ENCODE results near the gene FASN. TPM values are rescaled to one million over a fixed set of nuclear protein-coding genes. Genes with fewer than 3 reads are reported as not detected.

Gene FASN
- total RNA-seq, 2 experiments from 2014 or later: 255 to 261 TPM

- POLR2A ChIA-PET: interaction anchor here (0.6 to 1.8 kb wide), 11 partner anchors 9 to 1162 kb away, joined by 3 to 12 read pairs (median 3); partner anchors contain the start of genes CD7, CENPX, DUS1L and GPS1
- no peaks in the 10 kb centered on the region for H3K9me3 Mint-ChIP-seq (ENCODE audit: insufficient read depth)
- peaks cover 27% of the 10 kb centered on the region for H3K4me1 Mint-ChIP-seq (ENCODE audit: low read depth)
- CTCF ChIA-PET: interaction anchor here (0.6 to 2.6 kb wide), 31 partner anchors 8 to 721 kb away, joined by 3 to 32 read pairs (median 4); partner anchors contain the start of genes CENPX, DUS1L, GPS1 and LRRC45
- peak overlapping the region; percentile 78 for H3K4me3 Mint-ChIP-seq
- no peak for DNase-seq
- peaks cover 16% of the 10 kb centered on the region for H3K36me3 Mint-ChIP-seq (ENCODE audit: low read depth)
- H3K27me3 Mint-ChIP-seq (ENCODE audit: low read depth): no peaks in the 10 kb centered on the region
- no peak for ATAC-seq
- H3K27ac Mint-ChIP-seq: peak overlapping the region; percentile 94
These were observed 60.2 kb downstream of the FASN start for GRCh38 chr17:82037889-82038195.

- Mint-ChIP-seq H3K4me1 (ENCODE audit: low read depth) (peaks cover 28% of the 10 kb centered on the region), H3K27ac (peak within 1 kb of the TSS; percentile 94), H3K9me3 (ENCODE audit: insufficient read depth) (no peaks in the 10 kb centered on the region), H3K36me3 (ENCODE audit: low read depth) (peaks cover 16% of the 10 kb centered on the region), H3K4me3 (peak within 1 kb of the TSS; percentile 78), H3K27me3 (ENCODE audit: low read depth) (no peaks in the 10 kb centered on the region)
- ATAC-seq (peak; percentile 96), DNase-seq (peak; percentile 98)
- ChIA-PET POLR2A (interaction anchor here (0.6 to 1.8 kb wide), 11 partner anchors 9 to 1163 kb away, joined by 3 to 12 read pairs (median 3); partner anchors contain the start of genes CD7, CENPX, DUS1L and GPS1), CTCF (interaction anchor here (0.6 to 2.6 kb wide), 32 partner anchors 7 to 721 kb away, joined by 3 to 32 read pairs (median 4); partner anchors contain the start of genes CENPX, DUS1L, GPS1 and LRRC45)
These were observed 60.7 kb downstream of the FASN start, which contains the start of gene DCXR for GRCh38 chr17:82037092-82037888. Gene DCXR, minus strand, starts transcription at chr17:82037697. Its CDS starts 15 bp downstream, at chr17:82037682.

GRCh38 chr17:82036634-82037091, 61.4 kb downstream of the FASN start:
- Mint-ChIP-seq H3K27me3 (ENCODE audit: low read depth) (no peaks in the 10 kb centered on the region), H3K4me3 (peak overlapping the region; percentile 78), H3K36me3 (ENCODE audit: low read depth) (peaks cover 16% of the 10 kb centered on the region), H3K9me3 (ENCODE audit: insufficient read depth) (no peaks in the 10 kb centered on the region), H3K27ac (no peak overlapping the region), H3K4me1 (ENCODE audit: low read depth) (peaks cover 28% of the 10 kb centered on the region)
- CTCF ChIA-PET: interaction anchor here (1.0 to 2.6 kb wide), 3 partner anchors 36 to 85 kb away, joined by 3 to 14 read pairs (median 11); no protein-coding TSS in a partner anchor
- POLR2A ChIA-PET: interaction anchor here (1.2 kb wide), 1 partner anchor 14 kb away, joined by 7 read pairs; the partner anchor contains the start of genes CENPX and LRRC45
- ATAC-seq (no peak), DNase-seq (no peak)

- ChIA-PET POLR2A (no interaction called here), CTCF (interaction anchor here (1.0 to 2.6 kb wide), 5 partner anchors 36 to 110 kb away, joined by 3 to 14 read pairs (median 4); no protein-coding TSS in a partner anchor)
- Mint-ChIP-seq H3K4me1 (ENCODE audit: low read depth) (peaks cover 28% of the 10 kb centered on the region), H3K36me3 (ENCODE audit: low read depth) (peaks cover 16% of the 10 kb centered on the region), H3K27me3 (ENCODE audit: low read depth) (no peaks in the 10 kb centered on the region), H3K27ac (no peak overlapping the region), H3K4me3 (peak overlapping the region; percentile 78), H3K9me3 (ENCODE audit: insufficient read depth) (no peaks in the 10 kb centered on the region)
- DNase-seq (no peak), ATAC-seq (no peak)
These were observed 61.9 kb downstream of the FASN start for GRCh38 chr17:82035956-82036633.

GRCh38 chr17:82035488-82035887, 62.5 kb downstream of the FASN start:
- ATAC-seq: no peak
- ChIA-PET CTCF (interaction anchor here (0.6 to 1.4 kb wide), 3 partner anchors 71 to 109 kb away, joined by 3 to 4 read pairs (median 3); no protein-coding TSS in a partner anchor), POLR2A (interaction anchor here (1.3 kb wide), 1 partner anchor 30 kb away, joined by 3 read pairs; the partner anchor contains the start of gene DUS1L)
- peaks cover 29% of the 10 kb centered on the region for H3K4me1 Mint-ChIP-seq (ENCODE audit: low read depth)
- peaks cover 18% of the 10 kb centered on the region for H3K36me3 Mint-ChIP-seq (ENCODE audit: low read depth)
- no peak for DNase-seq
- H3K9me3 Mint-ChIP-seq (ENCODE audit: insufficient read depth): no peaks in the 10 kb centered on the region
- peak overlapping the region; percentile 36 for H3K4me3 Mint-ChIP-seq
- H3K27ac Mint-ChIP-seq: no peak overlapping the region
- no peaks in the 10 kb centered on the region for H3K27me3 Mint-ChIP-seq (ENCODE audit: low read depth)

GRCh38 chr17:82034371-82035011, 63.5 kb downstream of the FASN start:
- H3K27ac Mint-ChIP-seq: no peak overlapping the region
- H3K9me3 Mint-ChIP-seq (ENCODE audit: insufficient read depth): no peaks in the 10 kb centered on the region
- H3K27me3 Mint-ChIP-seq (ENCODE audit: low read depth): no peaks in the 10 kb centered on the region
- no peak overlapping the region for H3K4me3 Mint-ChIP-seq
- ATAC-seq (no peak), DNase-seq (no peak)
- POLR2A ChIA-PET: interaction anchor here (1.3 kb wide), 1 partner anchor 31 kb away, joined by 3 read pairs; the partner anchor contains the start of gene DUS1L
- peaks cover 37% of the 10 kb centered on the region for H3K4me1 Mint-ChIP-seq (ENCODE audit: low read depth)
- CTCF ChIA-PET: interaction anchor here (0.7 to 1.4 kb wide), 5 partner anchors 14 to 108 kb away, joined by 3 to 4 read pairs (median 3); no protein-coding TSS in a partner anchor
- H3K36me3 Mint-ChIP-seq (ENCODE audit: low read depth): peaks cover 22% of the 10 kb centered on the region

GRCh38 chr17:82033359-82034085, 64.5 kb downstream of the FASN start:
- Mint-ChIP-seq H3K4me3 (peak overlapping the region; percentile 47), H3K9me3 (ENCODE audit: insufficient read depth) (no peaks in the 10 kb centered on the region), H3K27me3 (ENCODE audit: low read depth) (no peaks in the 10 kb centered on the region), H3K27ac (no peak overlapping the region), H3K4me1 (ENCODE audit: low read depth) (peaks cover 35% of the 10 kb centered on the region), H3K36me3 (ENCODE audit: low read depth) (peaks cover 27% of the 10 kb centered on the region)
- DNase-seq: no peak
- ChIA-PET CTCF (no interaction called here), POLR2A (no interaction called here)
- ATAC-seq: no peak

- ChIA-PET POLR2A (no interaction called here), CTCF (interaction anchor here (1.6 to 3.1 kb wide), 4 partner anchors 10 to 122 kb away, joined by 6 to 31 read pairs (median 14); partner anchors contain the start of genes CENPX, GPS1, LRRC45 and RFNG)
- peak; percentile 39 for ATAC-seq
- Mint-ChIP-seq H3K9me3 (ENCODE audit: insufficient read depth) (no peaks in the 10 kb centered on the region), H3K27ac (no peak overlapping the region), H3K4me1 (ENCODE audit: low read depth) (peaks cover 35% of the 10 kb centered on the region), H3K36me3 (ENCODE audit: low read depth) (peaks cover 32% of the 10 kb centered on the region), H3K27me3 (ENCODE audit: low read depth) (no peaks in the 10 kb centered on the region), H3K4me3 (peak overlapping the region; percentile 12)
- DNase-seq: peak; percentile 53
These were observed 66.0 kb downstream of the FASN start for GRCh38 chr17:82031885-82032627.

- CTCF ChIA-PET: interaction anchor here (1.1 to 3.1 kb wide), 8 partner anchors 10 to 170 kb away, joined by 4 to 31 read pairs (median 8); partner anchors contain the start of genes ASPSCR1, CENPX, GPS1 and LRRC45
These were observed 66.6 kb downstream of the FASN start, which contains the start of gene RAC3 for GRCh38 chr17:82031303-82031884. Gene RAC3, plus strand, starts transcription at chr17:82031678. Its CDS starts 84 bp downstream, at chr17:82031762.

More at GRCh38 chr17:82031303-82031884, 66.6 kb downstream of the FASN start, which contains the start of gene RAC3:
- POLR2A ChIA-PET: interaction anchor here (0.5 to 1.8 kb wide), 3 partner anchors 67 to 205 kb away, joined by 3 to 8 read pairs (median 3); partner anchors contain the start of gene FASN
- peak; percentile 20 for ATAC-seq
- Mint-ChIP-seq H3K27me3 (ENCODE audit: low read depth) (no peaks in the 10 kb centered on the region), H3K4me3 (peak within 1 kb of the TSS; percentile 76), H3K36me3 (ENCODE audit: low read depth) (peaks cover 33% of the 10 kb centered on the region), H3K27ac (peak within 1 kb of the TSS; percentile 52), H3K4me1 (ENCODE audit: low read depth) (peaks cover 39% of the 10 kb centered on the region), H3K9me3 (ENCODE audit: insufficient read depth) (no peaks in the 10 kb centered on the region)
- no peak for DNase-seq
